ENCODE results near the gene GALNT12.

The GALNT12 gene

GRCh38 chr9:98789483-98790133 is 17.9 kb upstream of the GALNT12 start:
- Histone ChIP-seq H3K36me3 (ENCODE audit: insufficient read depth, low read length) (peaks cover 6% of the 10 kb centered on the region), H3K4me1 (ENCODE audit: insufficient read depth, low read length) (peaks cover 7% of the 10 kb centered on the region), H3K4me3 (ENCODE audit: low read length) (no peak overlapping the region), H2AFZ (ENCODE audit: low read depth, low read length) (no peak overlapping the region), H3K27me3 (ENCODE audit: insufficient read depth, low read length) (no peaks in the 10 kb centered on the region), H3K9me3 (ENCODE audit: low read length) (no peaks in the 10 kb centered on the region)

- Histone ChIP-seq H3K9me3 (ENCODE audit: low read length) (no peaks in the 10 kb centered on the region), H3K36me3 (ENCODE audit: insufficient read depth, low read length) (peaks cover 6% of the 10 kb centered on the region), H3K27me3 (ENCODE audit: insufficient read depth, low read length) (no peaks in the 10 kb centered on the region), H3K4me3 (ENCODE audit: low read length) (no peak overlapping the region), H2AFZ (ENCODE audit: low read depth, low read length) (no peak overlapping the region), H3K4me1 (ENCODE audit: insufficient read depth, low read length) (peaks cover 8% of the 10 kb centered on the region)
Observed at GRCh38 chr9:98790134-98790841, 17.2 kb upstream of the GALNT12 start.

GRCh38 chr9:98790842-98791607 is 16.4 kb upstream of the GALNT12 start:
- Histone ChIP-seq H3K9me3 (ENCODE audit: low read length) (no peaks in the 10 kb centered on the region), H3K36me3 (ENCODE audit: insufficient read depth, low read length) (peaks cover 6% of the 10 kb centered on the region), H3K27me3 (ENCODE audit: insufficient read depth, low read length) (no peaks in the 10 kb centered on the region), H3K4me1 (ENCODE audit: insufficient read depth, low read length) (peaks cover 14% of the 10 kb centered on the region), H3K4me3 (ENCODE audit: low read length) (no peak overlapping the region), H2AFZ (ENCODE audit: low read depth, low read length) (no peak overlapping the region)

- no peak overlapping the region for H3K4me3 ChIP-seq (ENCODE audit: low read length)
Observed at GRCh38 chr9:98791608-98792490, 15.6 kb upstream of the GALNT12 start.

GRCh38 chr9:98793031-98793430 is 14.4 kb upstream of the GALNT12 start:
- peaks cover 6% of the 10 kb centered on the region for H3K36me3 ChIP-seq (ENCODE audit: insufficient read depth, low read length)
- H3K4me3 ChIP-seq (ENCODE audit: low read length), result no peak overlapping the region
- H3K9me3 ChIP-seq (ENCODE audit: low read length), result no peaks in the 10 kb centered on the region
- H3K27me3 ChIP-seq (ENCODE audit: insufficient read depth, low read length), result no peaks in the 10 kb centered on the region
- no peak overlapping the region for H2AFZ ChIP-seq (ENCODE audit: low read depth, low read length)
- peaks cover 16% of the 10 kb centered on the region for H3K4me1 ChIP-seq (ENCODE audit: insufficient read depth, low read length)

More at GRCh38 chr9:98791608-98792490, 15.6 kb upstream of the GALNT12 start:
- Histone ChIP-seq H3K4me1 (ENCODE audit: insufficient read depth, low read length) (peaks cover 16% of the 10 kb centered on the region), H3K36me3 (ENCODE audit: insufficient read depth, low read length) (peaks cover 6% of the 10 kb centered on the region), H2AFZ (ENCODE audit: low read depth, low read length) (no peak overlapping the region), H3K27me3 (ENCODE audit: insufficient read depth, low read length) (no peaks in the 10 kb centered on the region), H3K9me3 (ENCODE audit: low read length) (no peaks in the 10 kb centered on the region)

GRCh38 chr9:98794802-98795201 is 12.7 kb upstream of the GALNT12 start:
- no peak overlapping the region for H3K4me3 ChIP-seq (ENCODE audit: low read length)
- peaks cover 2% of the 10 kb centered on the region for H3K9me3 ChIP-seq (ENCODE audit: low read length)
- H3K4me1 ChIP-seq (ENCODE audit: insufficient read depth, low read length), result peaks cover 16% of the 10 kb centered on the region
- H2AFZ ChIP-seq (ENCODE audit: low read depth, low read length), result no peak overlapping the region
- H3K36me3 ChIP-seq (ENCODE audit: insufficient read depth, low read length), result peaks cover 4% of the 10 kb centered on the region
- no peaks in the 10 kb centered on the region for H3K27me3 ChIP-seq (ENCODE audit: insufficient read depth, low read length)

GRCh38 chr9:98795295-98795955 is 12.0 kb upstream of the GALNT12 start:
- peaks cover 16% of the 10 kb centered on the region for H3K4me1 ChIP-seq (ENCODE audit: insufficient read depth, low read length)
- H3K4me3 ChIP-seq (ENCODE audit: low read length), result peak overlapping the region; percentile 75
- H3K36me3 ChIP-seq (ENCODE audit: insufficient read depth, low read length), result no peaks in the 10 kb centered on the region
- H3K27me3 ChIP-seq (ENCODE audit: insufficient read depth, low read length), result no peaks in the 10 kb centered on the region
- H2AFZ ChIP-seq (ENCODE audit: low read depth, low read length), result peak overlapping the region; percentile 73
- peaks cover 2% of the 10 kb centered on the region for H3K9me3 ChIP-seq (ENCODE audit: low read length)

- Histone ChIP-seq H3K27me3 (ENCODE audit: insufficient read depth, low read length) (no peaks in the 10 kb centered on the region), H3K36me3 (ENCODE audit: insufficient read depth, low read length) (no peaks in the 10 kb centered on the region), H3K4me3 (ENCODE audit: low read length) (peak overlapping the region; percentile 75)
Observed at GRCh38 chr9:98795970-98796363, 11.5 kb upstream of the GALNT12 start.

GRCh38 chr9:98796364-98797101 is 10.9 kb upstream of the GALNT12 start, which contains the start of gene ANKS6:
Gene ANKS6, minus strand, starts transcription at chr9:98796555. Its CDS starts 64 bp downstream, at chr9:98796491.
- no peaks in the 10 kb centered on the region for H3K36me3 ChIP-seq (ENCODE audit: insufficient read depth, low read length)
- H3K4me1 ChIP-seq (ENCODE audit: insufficient read depth, low read length), result peaks cover 13% of the 10 kb centered on the region
- H2AFZ ChIP-seq (ENCODE audit: low read depth, low read length), result peak within 1 kb of the TSS; percentile 94
- peak within 1 kb of the TSS; percentile 75 for H3K4me3 ChIP-seq (ENCODE audit: low read length)
- H3K27me3 ChIP-seq (ENCODE audit: insufficient read depth, low read length), result no peaks in the 10 kb centered on the region
- H3K9me3 ChIP-seq (ENCODE audit: low read length), result peaks cover 2% of the 10 kb centered on the region

More at GRCh38 chr9:98795970-98796363, 11.5 kb upstream of the GALNT12 start:
- Histone ChIP-seq H3K4me1 (ENCODE audit: insufficient read depth, low read length) (peaks cover 16% of the 10 kb centered on the region), H3K9me3 (ENCODE audit: low read length) (peaks cover 2% of the 10 kb centered on the region), H2AFZ (ENCODE audit: low read depth, low read length) (peak overlapping the region; percentile 73)

GRCh38 chr9:98797491-98797890 is 10.0 kb upstream of the GALNT12 start:
- H2AFZ ChIP-seq (ENCODE audit: low read depth, low read length), result no peak overlapping the region
- peaks cover 9% of the 10 kb centered on the region for H3K4me1 ChIP-seq (ENCODE audit: insufficient read depth, low read length)
- H3K4me3 ChIP-seq (ENCODE audit: low read length), result no peak overlapping the region

GRCh38 chr9:98798254-98798653 is 9.2 kb upstream of the GALNT12 start:
- Histone ChIP-seq H3K4me3 (ENCODE audit: low read length) (no peak overlapping the region), H3K4me1 (ENCODE audit: insufficient read depth, low read length) (peaks cover 9% of the 10 kb centered on the region), H3K36me3 (ENCODE audit: insufficient read depth, low read length) (no peaks in the 10 kb centered on the region), H2AFZ (ENCODE audit: low read depth, low read length) (no peak overlapping the region), H3K9me3 (ENCODE audit: low read length) (peaks cover 2% of the 10 kb centered on the region), H3K27me3 (ENCODE audit: insufficient read depth, low read length) (peaks cover 11% of the 10 kb centered on the region)

More at GRCh38 chr9:98797491-98797890, 10.0 kb upstream of the GALNT12 start:
- Histone ChIP-seq H3K27me3 (ENCODE audit: insufficient read depth, low read length) (peaks cover 5% of the 10 kb centered on the region), H3K9me3 (ENCODE audit: low read length) (peaks cover 2% of the 10 kb centered on the region), H3K36me3 (ENCODE audit: insufficient read depth, low read length) (no peaks in the 10 kb centered on the region)
